Astrocyte (in vitro differentiated cells and primary cell): ENCODE results near the gene ADAMTS3. TPM values are rescaled to one million over a fixed set of nuclear protein-coding genes. Genes with fewer than 3 reads are reported as not detected.
A peak's percentile ranks its signal among the peaks of the same experiment; 100 is the strongest.
"Not testable (repeated sequence)": the region's sequence is repeated elsewhere in the genome, so short reads cannot be mapped to it uniquely, and the experiment has no call there.

Source experiments
- DNase-seq: peaks from one replicate; pipeline ENCODE4 v3.0.0-alpha.2; 2010; ENCODE audit warnings: low read depth
- FAIRE-seq: peaks from 2 replicates; lab custom pipeline; 2011; peaks lifted over from hg19 to GRCh38; lab: Jason Lieb, UNC
- H2AFZ ChIP-seq: 2 replicates; pipeline ENCODE4 v1.6.0; 2012; ENCODE audit warnings: low read depth, low read length, inconsistent platforms
- H3K27ac ChIP-seq: 2 replicates; pipeline ENCODE4 v1.5.1; 2011; ENCODE audit warnings: low read depth, low read length, inconsistent platforms
- H3K27me3 ChIP-seq: 2 replicates; pipeline ENCODE4 v1.6.0; 2011; ENCODE audit warnings: low read length, inconsistent platforms; ENCODE audit not compliant: insufficient read depth
- H3K36me3 ChIP-seq: 2 replicates; pipeline ENCODE4 v1.5.1; 2011; ENCODE audit warnings: low read length, inconsistent platforms; ENCODE audit not compliant: insufficient read depth
- H3K4me1 ChIP-seq: 2 replicates; pipeline ENCODE4 v1.5.1; 2011; ENCODE audit warnings: low read length, inconsistent platforms; ENCODE audit not compliant: insufficient read depth
- H3K4me2 ChIP-seq: 2 replicates; pipeline ENCODE4 v1.6.0; 2012; ENCODE audit warnings: low read length, inconsistent platforms
- H3K4me3 ChIP-seq: 2 replicates; pipeline ENCODE4 v1.5.1; 2011; ENCODE audit warnings: low read depth, mild to moderate bottlenecking, low read length, inconsistent platforms; ENCODE audit not compliant: insufficient read depth
- H3K79me2 ChIP-seq: 2 replicates; pipeline ENCODE4 v1.6.0; 2012; ENCODE audit warnings: mild to moderate bottlenecking, low read length, inconsistent platforms; ENCODE audit not compliant: insufficient read depth
- H3K9ac ChIP-seq: 2 replicates; pipeline ENCODE4 v1.6.0; 2012; ENCODE audit warnings: mild to moderate bottlenecking, low read length, inconsistent platforms
- H3K9me3 ChIP-seq: 2 replicates; pipeline ENCODE4 v1.5.1; 2012; ENCODE audit warnings: low read depth, mild to moderate bottlenecking, low read length, inconsistent platforms; ENCODE audit not compliant: insufficient read depth
- H4K20me1 ChIP-seq: 2 replicates; pipeline ENCODE4 v1.6.0; 2012; ENCODE audit warnings: low read length, inconsistent platforms; ENCODE audit not compliant: insufficient read depth
- H3K27ac Mint-ChIP-seq: one replicate; pipeline ENCODE4 v1.8.0; 2021; ENCODE audit warnings: mild to moderate bottlenecking, mixed read lengths; ENCODE audit not compliant: unreplicated experiment
- H3K27me3 Mint-ChIP-seq: one replicate; pipeline ENCODE4 v1.8.0; 2021; ENCODE audit warnings: low read depth, mixed read lengths; ENCODE audit not compliant: unreplicated experiment
- H3K36me3 Mint-ChIP-seq: one replicate; pipeline ENCODE4 v1.8.0; 2021; ENCODE audit warnings: low read depth, mixed read lengths; ENCODE audit not compliant: unreplicated experiment
- H3K4me1 Mint-ChIP-seq: one replicate; pipeline ENCODE4 v1.8.0; 2021; ENCODE audit warnings: low read depth, mixed read lengths; ENCODE audit not compliant: unreplicated experiment
- H3K4me3 Mint-ChIP-seq: one replicate; pipeline ENCODE4 v1.8.0; 2021; ENCODE audit warnings: mild to moderate bottlenecking, moderate library complexity, mixed read lengths; ENCODE audit not compliant: unreplicated experiment
- H3K9me3 Mint-ChIP-seq: one replicate; pipeline ENCODE4 v1.8.0; 2021; ENCODE audit warnings: mild to moderate bottlenecking, mixed read lengths; ENCODE audit not compliant: unreplicated experiment
- CTCF ChIP-seq: IDR thresholded peaks from 2 replicates; pipeline ENCODE4 v1.5.1; 2011; ENCODE audit warnings: low read depth, mild to moderate bottlenecking, inconsistent platforms, low read length, moderate library complexity; ENCODE audit not compliant: insufficient read depth
- EZH2 ChIP-seq: IDR thresholded peaks from 2 replicates; pipeline ENCODE4 v1.6.1; 2012; ENCODE audit warnings: mild to moderate bottlenecking, low read length, inconsistent platforms; ENCODE audit not compliant: insufficient read depth
- total RNA-seq: library from RNA; stranded (reverse); gene quantifications from 2 replicates; pipeline ENCODE4 v1.2.1, GENCODE V29; 2021

ADAMTS3 gene
- total RNA-seq, 1 donor from 2014 or later = 4.2 TPM

GRCh38 chr4:72553540-72554337, 15.3 kb downstream of the ADAMTS3 start:
- no peak overlapping the region for H3K4me3 Mint-ChIP-seq
- H3K9me3 Mint-ChIP-seq = no peaks in the 10 kb centered on the region

GRCh38 chr4:72552447-72552846, 16.6 kb downstream of the ADAMTS3 start:
- Mint-ChIP-seq H3K36me3 (peaks cover 2% of the 10 kb centered on the region), H3K9me3 (no peaks in the 10 kb centered on the region)
- no peak for TF ChIP-seq CTCF
- TF ChIP-seq EZH2 = no peak

More at GRCh38 chr4:72553540-72554337, 15.3 kb downstream of the ADAMTS3 start:
- Mint-ChIP-seq H3K36me3 (no peaks in the 10 kb centered on the region), H3K4me1 (peaks cover under 1% of the 10 kb centered on the region), H3K27ac (peak overlapping the region; percentile 12), H3K27me3 (no peaks in the 10 kb centered on the region)
- Histone ChIP-seq H3K27me3 (no peaks in the 10 kb centered on the region), H3K4me2 (no peak overlapping the region), H3K9ac (no peak overlapping the region), H3K27ac (no peak overlapping the region), H3K4me3 (no peak overlapping the region), H4K20me1 (no peaks in the 10 kb centered on the region), H3K79me2 (no peaks in the 10 kb centered on the region), H3K36me3 (no peaks in the 10 kb centered on the region), H3K9me3 (no peaks in the 10 kb centered on the region), H3K4me1 (no peaks in the 10 kb centered on the region), H2AFZ (no peak overlapping the region)
- DNase-seq (no peak), FAIRE-seq (no peak)
- TF ChIP-seq CTCF (no peak), EZH2 (no peak)

GRCh38 chr4:72546456-72546855, 22.6 kb downstream of the ADAMTS3 start:
- H3K9me3 ChIP-seq = no peaks in the 10 kb centered on the region
- no peaks in the 10 kb centered on the region for H3K4me1 ChIP-seq
- H3K27me3 ChIP-seq = no peaks in the 10 kb centered on the region
- no peaks in the 10 kb centered on the region for H4K20me1 ChIP-seq
- H3K36me3 Mint-ChIP-seq = peaks cover 3% of the 10 kb centered on the region
- H3K36me3 ChIP-seq = no peaks in the 10 kb centered on the region
- no peak overlapping the region for H3K27ac Mint-ChIP-seq
- no peak overlapping the region for H3K9ac ChIP-seq
- H3K4me1 Mint-ChIP-seq = peaks cover 6% of the 10 kb centered on the region
- no peak overlapping the region for H3K4me2 ChIP-seq
- H3K79me2 ChIP-seq = no peaks in the 10 kb centered on the region
- no peak overlapping the region for H3K4me3 ChIP-seq
- FAIRE-seq = no peak
- no peak for DNase-seq
- H3K27me3 Mint-ChIP-seq = no peaks in the 10 kb centered on the region
- H3K9me3 Mint-ChIP-seq = peaks cover under 1% of the 10 kb centered on the region
- TF ChIP-seq EZH2 (no peak), CTCF (no peak)
- H3K4me3 Mint-ChIP-seq = no peak overlapping the region
- H2AFZ ChIP-seq = no peak overlapping the region
- H3K27ac ChIP-seq = no peak overlapping the region

More at GRCh38 chr4:72552447-72552846, 16.6 kb downstream of the ADAMTS3 start:
- Mint-ChIP-seq H3K4me3 (no peak overlapping the region), H3K27me3 (no peaks in the 10 kb centered on the region), H3K27ac (no peak overlapping the region), H3K4me1 (peaks cover 6% of the 10 kb centered on the region)
- Histone ChIP-seq H3K27me3 (no peaks in the 10 kb centered on the region), H3K9ac (no peak overlapping the region), H3K36me3 (no peaks in the 10 kb centered on the region), H3K9me3 (no peaks in the 10 kb centered on the region), H3K4me1 (no peaks in the 10 kb centered on the region), H3K4me2 (no peak overlapping the region), H2AFZ (no peak overlapping the region), H3K4me3 (no peak overlapping the region), H4K20me1 (no peaks in the 10 kb centered on the region), H3K79me2 (no peaks in the 10 kb centered on the region), H3K27ac (no peak overlapping the region)
- no peak for FAIRE-seq
- no peak for DNase-seq

- H4K20me1 ChIP-seq, H3K4me3 Mint-ChIP-seq, H3K4me1 ChIP-seq, H3K9me3 ChIP-seq, H3K27ac Mint-ChIP-seq, FAIRE-seq, H3K79me2 ChIP-seq, H3K9ac ChIP-seq, H3K27me3 ChIP-seq, H2AFZ ChIP-seq, H3K4me1 Mint-ChIP-seq, DNase-seq, H3K36me3 Mint-ChIP-seq, H3K4me3 ChIP-seq, H3K36me3 ChIP-seq, H3K4me2 ChIP-seq, H3K27me3 Mint-ChIP-seq, H3K27ac ChIP-seq: not testable (repeated sequence)
- peaks cover 17% of the 10 kb centered on the region for H3K9me3 Mint-ChIP-seq
Measured at GRCh38 chr4:72540694-72541093, 28.3 kb downstream of the ADAMTS3 start.
